Transverse colon (tissue), 4 donors: ENCODE measurements around the gene HTRA3. TPM values are rescaled to one million over a fixed set of nuclear protein-coding genes. Genes with fewer than 3 reads are reported as not detected.

Source experiments
- DNase-seq: peaks from one replicate; pipeline ENCODE4 v3.0.0-alpha.2; 2019
- H3K27ac ChIP-seq, 4 donors: fragments of 200-600 bp; sonication (generic); 2 replicates each; pipeline ENCODE4 v1.5.1; 2016 to 2018; ENCODE audit warnings: inconsistent platforms in 4 of 4
- H3K27me3 ChIP-seq: fragments of 200-600 bp; sonication (generic); 2 replicates; pipeline ENCODE4 v1.5.1; 2017; ENCODE audit warnings: inconsistent platforms
- H3K36me3 ChIP-seq, 4 donors: fragments of 200-600 bp; sonication (generic); 2 replicates each; pipeline ENCODE4 v1.5.1; 2017 to 2019; ENCODE audit warnings: inconsistent platforms in 4 of 4
- H3K4me1 ChIP-seq, 4 donors: fragments of 200-600 bp; sonication (generic); 2 replicates each; pipeline ENCODE4 v1.5.1; 2017 to 2020; ENCODE audit warnings: inconsistent platforms in 4 of 4
- H3K4me3 ChIP-seq, 4 donors: fragments of 200-600 bp; sonication (generic); 1 replicate in 1 of 4; 2 replicates in 3 of 4; pipeline versions ENCODE4 v1.5.1 to v1.6.1; 2017 to 2019; ENCODE audit warnings: inconsistent platforms in 4 of 4
- H3K9me3 ChIP-seq, 2 donors: fragments of 200-600 bp; sonication (generic); 2 replicates each; pipeline ENCODE4 v1.5.1; 2017 to 2019; ENCODE audit warnings: inconsistent platforms in 2 of 2
- EP300 ChIP-seq: sonication (generic); formaldehyde crosslinking; IDR thresholded peaks from one replicate; pipeline ENCODE4 v1.6.1; 2017; ENCODE audit warnings: antibody characterized with exemption, low read depth
- POLR2A ChIP-seq: fragments of 450-650 bp; IDR thresholded peaks from one replicate; pipeline ENCODE4 v1.6.1; 2016; ENCODE audit warnings: antibody characterized with exemption, mild to moderate bottlenecking, moderate library complexity
- POLR2AphosphoS5 ChIP-seq, 3 donors: sonication (generic); formaldehyde crosslinking; IDR thresholded peaks; one replicate each; pipeline ENCODE4 v1.6.1; 2016; ENCODE audit warnings: antibody characterized with exemption in 3 of 3
- WGBS, 2 donors: methylation state at CpG; one replicate each; pipeline ENCODE4 v1.1.5; 2018; ENCODE audit warnings: low coverage in 1 of 2; 5-methylcytosine and 5-hydroxymethylcytosine counted together
- in situ Hi-C, 4 donors: fragments of 200-750 bp; cut with MboI; loops; one replicate each; pipeline versions ENCODE4 v1.15.0 to v1.15.1; 2017; ENCODE audit warnings: low sequenced_read_pairs in 3 of 4, low pct_ligation_motif_present in 1 of 4, low pct_unique_long_range_greater_than_20kb in 1 of 4
- intact Hi-C: fragments of 100-400 bp; cut with DNase I; formaldehyde crosslinking; loops from one replicate; pipeline ENCODE4 v1.15.1; 2023; ENCODE audit warnings: low total_unique reads
- total RNA-seq, 4 donors: library from RNA; depleted of rRNA; stranded (reverse); fragments of >200 nt; gene quantifications; one replicate each; pipeline ENCODE4 v1.1.0, GENCODE V29; 2016
- TF ChIP-seq, protein P1 (sequence below), 5 experiments: fragments of 200-600 bp in 3 of 5; fragments of 450-650 bp in 2 of 5; sonication (generic) in 3 of 5; IDR thresholded peaks; 1 replicate in 2 of 5; 2 replicates in 3 of 5; pipeline ENCODE4 v1.5.1; 2016 to 2017; ENCODE audit warnings: antibody characterized with exemption in 5 of 5, inconsistent platforms in 3 of 5, mild to moderate bottlenecking in 2 of 5, moderate library complexity in 1 of 5

Gene HTRA3
- total RNA-seq, 4 donors from 2014 or later = 1.5 to 11.9 (median 6.5) TPM

- 77% methylated on average over 13 of the region's 13 CpGs; no CpG with 5 or more reads in 1 of the 2 donors for WGBS, 2 donors
- in situ Hi-C loops (no loop called here), intact Hi-C loops (loop anchor here (5.0 kb wide), 1 partner anchor 119 kb away; no protein-coding TSS in a partner anchor)
- Histone ChIP-seq H3K9me3 (no peaks in the 10 kb centered on the region), H3K27ac (peak overlapping the region; percentile 36 to 83 (median 74)), H3K4me3 (no peak overlapping the region), H3K4me1 (peaks cover 25 to 48% (median 37%) of the 10 kb centered on the region in 4 donors), H3K27me3 (peaks cover 24% of the 10 kb centered on the region), H3K36me3 (no peaks in the 10 kb centered on the region)
- no peak for DNase-seq
- TF ChIP-seq, protein P1, sequence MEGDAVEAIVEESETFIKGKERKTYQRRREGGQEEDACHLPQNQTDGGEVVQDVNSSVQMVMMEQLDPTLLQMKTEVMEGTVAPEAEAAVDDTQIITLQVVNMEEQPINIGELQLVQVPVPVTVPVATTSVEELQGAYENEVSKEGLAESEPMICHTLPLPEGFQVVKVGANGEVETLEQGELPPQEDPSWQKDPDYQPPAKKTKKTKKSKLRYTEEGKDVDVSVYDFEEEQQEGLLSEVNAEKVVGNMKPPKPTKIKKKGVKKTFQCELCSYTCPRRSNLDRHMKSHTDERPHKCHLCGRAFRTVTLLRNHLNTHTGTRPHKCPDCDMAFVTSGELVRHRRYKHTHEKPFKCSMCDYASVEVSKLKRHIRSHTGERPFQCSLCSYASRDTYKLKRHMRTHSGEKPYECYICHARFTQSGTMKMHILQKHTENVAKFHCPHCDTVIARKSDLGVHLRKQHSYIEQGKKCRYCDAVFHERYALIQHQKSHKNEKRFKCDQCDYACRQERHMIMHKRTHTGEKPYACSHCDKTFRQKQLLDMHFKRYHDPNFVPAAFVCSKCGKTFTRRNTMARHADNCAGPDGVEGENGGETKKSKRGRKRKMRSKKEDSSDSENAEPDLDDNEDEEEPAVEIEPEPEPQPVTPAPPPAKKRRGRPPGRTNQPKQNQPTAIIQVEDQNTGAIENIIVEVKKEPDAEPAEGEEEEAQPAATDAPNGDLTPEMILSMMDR (IDR thresholded peaks at IDR 0.05) = no peak
- TF ChIP-seq EP300 (no peak), POLR2A (no peak), POLR2AphosphoS5 (IDR thresholded peaks at IDR 0.05) (no peak)
Observed at GRCh38 chr4:8273450-8273849, 3.9 kb downstream of the HTRA3 start.

DNA sequence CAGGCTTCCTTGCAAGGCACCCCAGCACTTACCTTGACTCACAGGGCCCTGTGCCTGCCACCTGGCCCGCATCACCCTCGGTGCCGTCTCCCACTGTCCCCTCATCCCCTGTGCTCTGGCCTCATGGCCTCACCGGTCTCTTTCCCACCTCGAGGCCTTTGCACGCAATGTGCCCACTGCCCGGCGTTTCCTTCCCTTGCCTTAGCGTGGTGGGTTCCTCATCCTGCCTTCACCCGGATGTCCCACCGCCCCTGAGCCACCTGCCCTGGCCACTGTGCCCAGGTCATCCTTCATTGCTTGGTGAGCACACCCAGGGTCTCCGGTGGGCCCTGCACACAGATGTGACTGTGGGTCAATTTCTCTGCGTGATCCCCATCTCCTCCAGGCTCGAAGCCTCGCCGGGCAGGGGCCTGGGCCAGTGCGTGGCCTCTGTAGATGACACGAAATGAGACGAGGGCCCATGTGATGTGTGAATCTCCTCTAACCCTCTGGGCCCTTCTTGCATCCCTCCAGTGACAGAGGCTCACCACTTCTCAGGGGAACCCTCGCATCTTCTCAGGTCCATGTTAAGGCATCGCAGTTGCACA is 4.6 kb downstream of the HTRA3 start:
- Histone ChIP-seq H3K27ac (peak overlapping the region; percentile 73 to 83 (median 75)), H3K9me3 (no peaks in the 10 kb centered on the region), H3K4me3 (no peak overlapping the region), H3K27me3 (peaks cover 18% of the 10 kb centered on the region), H3K4me1 (peaks cover 25 to 48% (median 37%) of the 10 kb centered on the region in 4 donors), H3K36me3 (no peaks in the 10 kb centered on the region)
- TF ChIP-seq, protein P1 (IDR thresholded peaks at IDR 0.05) = no peak
- no peak for TF ChIP-seq POLR2AphosphoS5 (IDR thresholded peaks at IDR 0.05)
- TF ChIP-seq EP300 = no peak
- no peak for TF ChIP-seq POLR2A
- intact Hi-C loops (loop anchor here (5.0 kb wide), 1 partner anchor 118 kb away; no protein-coding TSS in a partner anchor), in situ Hi-C loops (no loop called here)
- WGBS, 2 donors = 84 to 100% methylated on average over 5 to 21 of the region's 21 CpGs
- DNase-seq = no peak

GRCh38 chr4:8274765-8275547 is 5.4 kb downstream of the HTRA3 start:
- intact Hi-C loops (loop anchor here (5.0 kb wide), 1 partner anchor 117 kb away; no protein-coding TSS in a partner anchor), in situ Hi-C loops (no loop called here)
- Histone ChIP-seq H3K27me3 (peaks cover 11% of the 10 kb centered on the region), H3K4me1 (peaks cover 23 to 48% (median 33%) of the 10 kb centered on the region in 4 donors), H3K4me3 (no peak overlapping the region), H3K27ac (peak overlapping the region; percentile 73 to 83 (median 75)), H3K9me3 (no peaks in the 10 kb centered on the region), H3K36me3 (no peaks in the 10 kb centered on the region)
- WGBS, 2 donors = 65% methylated on average over 14 of the region's 19 CpGs; no CpG with 5 or more reads in 1 of the 2 donors
- DNase-seq = peak; percentile 74
- TF ChIP-seq, protein P1 (IDR thresholded peaks at IDR 0.05) = peak in 1 of 5 experiments; percentile 26
- no peak for TF ChIP-seq POLR2A
- TF ChIP-seq EP300 = peak; percentile 26
- peak; percentile 74 to 80 (median 77) for TF ChIP-seq POLR2AphosphoS5 (IDR thresholded peaks at IDR 0.05)

DNA sequence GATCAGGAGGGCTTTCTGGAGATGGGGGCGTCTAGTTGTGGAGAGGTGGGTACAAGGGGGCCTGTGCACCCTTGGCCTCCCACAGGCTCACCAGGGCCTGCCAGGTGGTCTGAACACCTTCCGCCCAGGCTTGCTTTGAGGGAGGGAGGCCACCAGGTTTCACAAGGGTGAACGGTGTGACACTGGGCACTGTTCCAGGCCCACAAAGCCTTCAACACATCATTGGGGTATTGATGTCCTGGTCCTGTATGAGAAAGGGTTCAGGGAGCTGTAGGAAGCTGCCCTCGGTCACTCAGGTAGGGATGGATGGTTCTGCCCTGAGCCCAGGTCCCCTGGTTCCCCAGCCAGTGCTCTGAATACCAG is 6.0 kb downstream of the HTRA3 start:
- intact Hi-C loops (no loop called here), in situ Hi-C loops (no loop called here)
- Histone ChIP-seq H3K9me3 (no peaks in the 10 kb centered on the region), H3K4me3 (no peak overlapping the region), H3K36me3 (no peaks in the 10 kb centered on the region), H3K4me1 (peaks cover 20 to 42% (median 30%) of the 10 kb centered on the region in 4 donors), H3K27ac (peak overlapping the region in 3 of 4 donors; percentile 62 to 83 (median 76)), H3K27me3 (peaks cover 6% of the 10 kb centered on the region)
- no peak for DNase-seq
- 57% methylated on average over 4 of the region's 4 CpGs; no CpG with 5 or more reads in 1 of the 2 donors for WGBS, 2 donors
- TF ChIP-seq POLR2AphosphoS5 (IDR thresholded peaks at IDR 0.05) (no peak), POLR2A (no peak), EP300 (no peak)
- TF ChIP-seq, protein P1 (IDR thresholded peaks at IDR 0.05) = no peak
